Amygdala (tissue), 56 donors: ENCODE results near the gene TWF2.
A peak's percentile ranks its signal among the peaks of the same experiment; 100 is the strongest.

Experiments used
- DNase-seq, 56 donors: peaks; one replicate each; lab custom pipeline; 2025; lab: John Stamatoyannopoulos, UW

TWF2 gene

GRCh38 chr3:52210037-52210436, 28.9 kb downstream of the TWF2 start:
- no peak for DNase-seq

GRCh38 chr3:52208556-52208955, 30.4 kb downstream of the TWF2 start:
- no peak for DNase-seq

- DNase-seq: no peak
Measured at GRCh38 chr3:52205727-52206372, 33.1 kb downstream of the TWF2 start.

DNA sequence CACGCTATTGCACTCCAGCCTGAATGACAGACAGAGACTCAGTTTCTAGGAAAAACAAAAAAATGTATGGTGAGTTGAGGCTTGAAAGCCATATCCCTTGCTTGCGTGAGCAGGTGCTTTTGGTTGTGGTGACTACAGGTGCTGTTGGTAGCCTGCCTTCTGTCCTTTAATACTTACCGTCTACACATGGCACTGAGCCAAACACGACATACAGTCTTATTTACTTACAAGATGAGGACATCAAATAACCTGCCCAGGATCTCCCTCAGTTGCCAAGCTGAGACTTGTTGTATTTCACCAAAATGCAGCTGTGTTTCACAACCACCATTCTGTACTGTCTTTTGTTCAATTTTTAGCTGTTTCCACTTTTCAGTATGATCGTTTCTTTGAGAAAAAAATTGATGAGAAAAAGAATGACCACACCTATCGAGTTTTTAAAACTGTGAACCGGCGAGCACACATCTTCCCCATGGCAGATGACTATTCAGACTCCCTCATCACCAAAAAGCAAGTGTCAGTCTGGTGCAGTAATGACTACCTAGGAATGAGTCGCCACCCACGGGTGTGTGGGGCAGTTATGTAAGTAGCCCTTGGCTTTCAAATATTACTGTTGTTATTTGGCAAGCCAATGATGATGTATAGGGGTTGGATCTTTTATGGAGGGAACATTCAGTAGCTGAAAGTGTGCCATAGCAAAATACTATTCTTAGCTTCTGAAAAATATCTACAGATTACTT, 34.5 kb downstream of the TWF2 start:
- DNase-seq: no peak

DNA sequence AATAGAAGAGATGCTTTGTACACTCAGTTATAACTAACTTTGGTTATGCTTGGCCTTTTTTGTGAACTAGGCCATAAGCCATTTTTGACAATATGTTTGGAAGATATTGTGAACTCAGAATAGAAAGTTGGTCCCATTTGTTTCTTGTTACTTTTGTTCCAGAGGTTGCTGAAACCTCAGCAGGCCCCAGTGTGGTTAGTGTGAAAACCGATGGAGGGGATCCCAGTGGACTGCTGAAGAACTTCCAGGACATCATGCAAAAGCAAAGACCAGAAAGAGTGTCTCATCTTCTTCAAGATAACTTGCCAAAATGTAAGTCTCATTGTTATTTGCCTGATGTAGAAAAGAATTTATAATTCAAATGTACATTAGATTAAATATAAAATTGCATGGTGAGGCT, 35.3 kb downstream of the TWF2 start:
- DNase-seq: no peak

- no peak for DNase-seq
Measured at GRCh38 chr3:52202384-52203077, 36.4 kb downstream of the TWF2 start.

- no peak for DNase-seq
Measured at GRCh38 chr3:52200981-52201679, 37.8 kb downstream of the TWF2 start.

DNA sequence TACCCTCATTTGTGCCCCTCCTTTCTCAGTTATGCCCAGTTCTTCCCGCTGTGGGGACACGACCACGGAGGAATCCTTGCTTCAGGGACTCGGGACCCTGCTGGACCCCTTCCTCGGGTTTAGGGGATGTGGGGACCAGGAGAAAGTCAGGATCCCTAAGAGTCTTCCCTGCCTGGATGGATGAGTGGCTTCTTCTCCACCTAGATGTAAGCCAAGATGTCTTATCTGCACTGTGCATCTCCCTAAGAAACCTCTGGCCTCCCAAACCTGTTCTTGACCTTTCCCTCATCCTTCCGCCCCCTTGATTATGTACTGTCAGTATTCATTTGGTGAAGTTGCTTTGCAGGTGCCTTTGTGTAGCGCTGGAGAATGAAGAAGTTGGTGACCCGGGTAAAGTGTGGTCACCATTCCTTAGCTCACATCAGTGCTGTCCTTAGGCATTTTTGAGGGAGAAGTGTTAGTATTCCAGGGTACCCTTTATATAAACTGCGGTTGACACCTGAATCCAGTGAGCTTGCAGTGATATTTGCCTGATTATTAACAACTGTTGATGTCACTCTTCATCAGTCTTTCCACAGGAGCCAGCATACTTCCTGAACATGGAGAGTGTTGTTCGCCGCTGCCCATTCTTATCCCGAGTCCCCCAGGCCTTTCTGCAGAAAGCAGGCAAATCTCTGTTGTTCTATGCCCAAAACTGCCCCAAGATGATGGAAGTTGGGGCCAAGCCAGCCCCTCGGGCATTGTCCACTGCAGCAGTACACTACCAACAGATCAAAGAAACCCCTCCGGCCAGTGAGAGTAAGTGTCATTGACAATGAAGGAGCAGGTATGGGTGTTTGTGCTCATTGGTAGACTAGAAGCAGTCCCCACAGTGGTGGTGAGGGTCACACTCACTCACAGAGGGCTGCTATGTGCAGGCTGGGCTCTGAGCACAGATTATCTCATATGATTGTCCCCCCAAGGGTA, 40.0 kb downstream of the TWF2 start:
- DNase-seq: no peak

GRCh38 chr3:52197842-52198625, 40.9 kb downstream of the TWF2 start, which contains the start of gene ALAS1:
ALAS1 (plus strand) TSS chr3:52198160; CDS start chr3:52199242, 1,082 bp downstream.
- peak in 55 of 56 donors; percentile 29 to 93 (median 79) for DNase-seq

DNA sequence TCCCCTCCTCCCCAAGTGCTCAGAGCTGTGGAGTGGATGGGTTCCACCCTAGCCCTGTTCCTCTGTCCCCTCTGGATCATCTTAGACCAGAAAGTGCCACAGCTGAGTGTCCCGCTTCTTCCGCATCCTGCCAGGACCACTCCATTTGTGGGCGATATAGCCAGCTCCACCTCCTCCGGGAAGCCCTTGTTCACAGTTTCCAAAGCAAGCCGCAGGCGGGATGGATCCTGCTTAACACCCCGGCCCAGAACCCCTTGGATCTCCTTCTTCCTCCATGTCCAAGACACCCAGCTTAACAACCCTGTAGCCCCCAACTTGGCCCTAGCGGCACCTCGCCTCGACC, 41.5 kb downstream of the TWF2 start:
- no peak for DNase-seq

GRCh38 chr3:52196977-52197376, 42.0 kb downstream of the TWF2 start:
- DNase-seq: no peak

GRCh38 chr3:52195823-52196331, 43.1 kb downstream of the TWF2 start:
- no peak for DNase-seq

GRCh38 chr3:52195291-52195597, 43.7 kb downstream of the TWF2 start:
- no peak for DNase-seq

- no peak for DNase-seq
Measured at GRCh38 chr3:52194485-52195290, 44.3 kb downstream of the TWF2 start.

DNA sequence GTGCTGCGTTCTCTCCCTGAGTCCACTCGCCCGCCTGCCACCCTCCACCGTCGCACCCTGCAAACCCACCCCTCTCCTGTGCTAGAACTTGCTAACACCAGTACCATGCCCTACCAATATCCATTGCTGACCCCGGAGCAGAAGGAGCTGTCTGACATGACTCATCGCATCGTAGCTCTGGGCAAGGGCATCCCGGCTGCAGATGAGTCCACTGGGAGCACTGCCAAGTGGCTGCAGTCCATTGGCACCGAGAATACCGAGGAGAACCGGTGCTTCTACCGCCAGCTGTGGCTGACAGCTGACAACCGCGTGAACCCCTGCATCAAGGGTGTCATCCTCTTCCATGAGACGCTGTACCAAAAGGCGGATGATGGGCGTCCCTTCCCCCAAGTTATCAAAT, 45.9 kb downstream of the TWF2 start:
- DNase-seq: peak in 41 of 56 donors; percentile 10 to 89 (median 59)

GRCh38 chr3:52191663-52192062, 47.3 kb downstream of the TWF2 start:
- DNase-seq: no peak

DNA sequence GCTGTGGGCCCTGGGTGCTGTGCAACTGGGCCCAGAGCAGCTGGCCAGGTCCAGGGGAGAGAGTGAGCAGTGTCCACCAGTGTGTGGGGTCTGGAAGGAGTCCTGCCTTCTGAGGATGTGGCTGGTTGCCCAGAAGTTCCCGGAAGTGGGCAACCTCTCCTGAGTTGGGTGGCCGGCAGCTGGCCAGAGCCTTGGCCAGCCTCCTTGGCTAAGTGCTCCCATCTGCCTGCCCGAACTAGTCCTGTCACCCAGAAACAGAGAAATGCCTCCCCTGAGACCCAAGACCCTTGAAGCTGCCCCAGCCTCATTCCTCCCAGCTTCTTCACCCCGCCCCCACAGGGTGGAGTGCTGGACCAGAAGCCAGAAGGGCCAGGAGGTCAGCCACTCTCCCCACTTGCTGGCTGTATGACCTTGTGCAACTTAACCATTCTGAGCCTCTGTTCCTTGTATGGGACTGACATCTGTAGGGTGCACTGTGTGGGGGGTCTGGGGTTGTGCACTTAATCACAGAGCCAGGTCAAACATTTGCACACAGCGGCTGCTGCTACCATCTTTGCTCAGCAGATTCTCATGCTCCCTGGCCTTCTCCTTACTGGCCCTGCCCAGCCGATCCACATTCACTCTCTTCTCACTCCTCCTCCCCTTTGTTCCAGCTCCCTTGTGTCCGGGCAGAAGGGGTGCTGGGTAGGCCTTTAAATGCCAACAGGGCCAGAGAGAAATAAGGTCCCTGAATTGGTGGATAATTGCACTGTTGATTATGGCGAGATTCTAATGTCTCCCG, 48.5 kb downstream of the TWF2 start:
- peak in 45 of 56 donors; percentile 2 to 79 (median 46) for DNase-seq
